AG04449 (cell line): Measurements from ENCODE around the gene AIF1.
A peak's percentile ranks its signal among the peaks of the same experiment; 100 is the strongest.

Experiments used
- CTCF ChIA-PET: fragments of 350-600 bp; formaldehyde crosslinking; extraction: SDS; loops from one replicate; lab custom pipeline; 2021; ENCODE audit warnings: antibody characterized with exemption; lab: Yijun Ruan, JAX
- POLR2A ChIA-PET: fragments of 400-600, 350-600 bp; formaldehyde crosslinking; extraction: SDS; loops from one replicate; lab custom pipeline; 2020; ENCODE audit warnings: antibody characterized with exemption, inconsistent platforms; lab: Yijun Ruan, JAX
- DNase-seq: peaks from one replicate; pipeline ENCODE4 v3.0.0-alpha.2; 2010; ENCODE audit warnings: low read depth, low spot score
- H3K4me3 ChIP-seq: 2 replicates; pipeline ENCODE4 v1.5.1; 2011; ENCODE audit warnings: low read depth, mild to moderate bottlenecking, control low read depth, low read length
- CTCF ChIP-seq: IDR thresholded peaks from one replicate; pipeline ENCODE4 v1.5.1; 2011; ENCODE audit warnings: mild to moderate bottlenecking, moderate library complexity, low read length, control low read depth, inconsistent platforms; ENCODE audit not compliant: insufficient read depth; ENCODE audit errors: missing control alignments

The AIF1 gene

GRCh38 chr6:31592396-31592771 is 22.6 kb upstream of the AIF1 start:
- no peak for TF ChIP-seq CTCF
- DNase-seq = no peak
- CTCF ChIA-PET = interaction anchor here (11.6 to 31.3 kb wide), 2 partner anchors 11 to 40 kb away, joined by 459 to 1569 read pairs; partner anchors contain the start of genes ATP6V1G2, DDX39B, LST1 and LTA
- H3K4me3 ChIP-seq = no peak overlapping the region
- POLR2A ChIA-PET = interaction anchor here (1.2 kb wide), 1 partner anchor 30 kb away, joined by 3 read pairs; no protein-coding TSS in a partner anchor

GRCh38 chr6:31597006-31597405 is 18.0 kb upstream of the AIF1 start:
- ChIA-PET POLR2A (no interaction called here), CTCF (interaction anchor here (0.8 to 31.3 kb wide), 8 partner anchors 15 to 107 kb away, joined by 3 to 1569 read pairs (median 54); partner anchors contain the start of genes AIF1, ATP6V1G2, DDX39B and LST1)
- H3K4me3 ChIP-seq = no peak overlapping the region
- no peak for DNase-seq
- peak; percentile 44 for TF ChIP-seq CTCF

GRCh38 chr6:31607317-31607716 is 7.7 kb upstream of the AIF1 start:
- POLR2A ChIA-PET = interaction anchor here (0.6 kb wide), 1 partner anchor 220 kb away, joined by 3 read pairs; the partner anchor contains the start of gene HSPA1B
- no peak overlapping the region for H3K4me3 ChIP-seq
- DNase-seq = no peak
- CTCF ChIA-PET = interaction anchor here (0.7 to 12.1 kb wide), 4 partner anchors 10 to 61 kb away, joined by 3 to 148 read pairs (median 4); partner anchors contain the start of gene ATP6V1G2
- no peak for TF ChIP-seq CTCF

GRCh38 chr6:31609519-31610406 is 5.3 kb upstream of the AIF1 start:
- CTCF ChIA-PET = interaction anchor here (0.8 to 12.1 kb wide), 8 partner anchors 8 to 74 kb away, joined by 3 to 148 read pairs (median 4); partner anchors contain the start of gene ATP6V1G2
- TF ChIP-seq CTCF = no peak
- H3K4me3 ChIP-seq = no peak overlapping the region
- no peak for DNase-seq
- POLR2A ChIA-PET = no interaction called here

GRCh38 chr6:31610968-31611367 is 4.1 kb upstream of the AIF1 start:
- CTCF ChIA-PET = interaction anchor here (0.8 to 12.1 kb wide), 5 partner anchors 9 to 66 kb away, joined by 3 to 148 read pairs (median 5); partner anchors contain the start of gene ATP6V1G2
- no peak for TF ChIP-seq CTCF
- no peak overlapping the region for H3K4me3 ChIP-seq
- no peak for DNase-seq
- POLR2A ChIA-PET = interaction anchor here (0.5 kb wide), 1 partner anchor 83 kb away, joined by 3 read pairs; no protein-coding TSS in a partner anchor
